ENCODE results near the gene FHOD3. TPM values are rescaled to one million over a fixed set of nuclear protein-coding genes. Genes with fewer than 3 reads are reported as not detected.
"Not testable (repeated sequence)": the region's sequence is repeated elsewhere in the genome, so short reads cannot be mapped to it uniquely, and the experiment has no call there.

The FHOD3 gene
- polyA plus RNA-seq, 3 donors = 36.0 to 44.2 (median 39.2) TPM

- no peak for DNase-seq
These were observed 405.0 kb downstream of the FHOD3 start for GRCh38 chr18:36702401-36703013.

GRCh38 chr18:36704156-36704555 is 406.6 kb downstream of the FHOD3 start:
- DNase-seq = no peak

GRCh38 chr18:36706134-36706881 is 408.8 kb downstream of the FHOD3 start:
- peak; percentile 51 for DNase-seq

GRCh38 chr18:36708366-36708765 is 410.9 kb downstream of the FHOD3 start:
- no peak for DNase-seq

GRCh38 chr18:36709315-36709714 is 411.8 kb downstream of the FHOD3 start:
- no peak for DNase-seq

- DNase-seq = no peak
These were observed 413.7 kb downstream of the FHOD3 start for GRCh38 chr18:36711014-36711725.

GRCh38 chr18:36711813-36712444 is 414.4 kb downstream of the FHOD3 start:
- no peak for DNase-seq

GRCh38 chr18:36714476-36714875 is 417.0 kb downstream of the FHOD3 start:
- no peak for DNase-seq

GRCh38 chr18:36717422-36718110 is 420.1 kb downstream of the FHOD3 start:
- DNase-seq = no peak

- DNase-seq = no peak
These were observed 421.3 kb downstream of the FHOD3 start for GRCh38 chr18:36718705-36719328.

GRCh38 chr18:36719630-36720029 is 422.1 kb downstream of the FHOD3 start:
- no peak for DNase-seq

GRCh38 chr18:36721351-36721750 is 423.8 kb downstream of the FHOD3 start:
- not testable (repeated sequence) for DNase-seq

- no peak for DNase-seq
These were observed 426.7 kb downstream of the FHOD3 start for GRCh38 chr18:36724169-36724568.

- no peak for DNase-seq
These were observed 427.1 kb downstream of the FHOD3 start for GRCh38 chr18:36724591-36725001.

GRCh38 chr18:36728345-36728744 is 430.8 kb downstream of the FHOD3 start:
- DNase-seq = no peak

- DNase-seq = no peak
These were observed 431.7 kb downstream of the FHOD3 start for GRCh38 chr18:36729197-36729596.

GRCh38 chr18:36732264-36732663 is 434.8 kb downstream of the FHOD3 start:
- DNase-seq = no peak

GRCh38 chr18:36733150-36733549 is 435.6 kb downstream of the FHOD3 start:
- DNase-seq = no peak

GRCh38 chr18:36734596-36734995 is 437.1 kb downstream of the FHOD3 start:
- no peak for DNase-seq

GRCh38 chr18:36735130-36735529 is 437.6 kb downstream of the FHOD3 start:
- DNase-seq = no peak

- no peak for DNase-seq
These were observed 438.6 kb downstream of the FHOD3 start for GRCh38 chr18:36736094-36736493.

Data from renal pelvis (tissue), 4 donors.